ENCODE data around the gene GRIK4. TPM values are rescaled to one million over a fixed set of nuclear protein-coding genes. Genes with fewer than 3 reads are reported as not detected.

Gene GRIK4
- total RNA-seq, 1 donor from 2014 or later = not detected

DNA sequence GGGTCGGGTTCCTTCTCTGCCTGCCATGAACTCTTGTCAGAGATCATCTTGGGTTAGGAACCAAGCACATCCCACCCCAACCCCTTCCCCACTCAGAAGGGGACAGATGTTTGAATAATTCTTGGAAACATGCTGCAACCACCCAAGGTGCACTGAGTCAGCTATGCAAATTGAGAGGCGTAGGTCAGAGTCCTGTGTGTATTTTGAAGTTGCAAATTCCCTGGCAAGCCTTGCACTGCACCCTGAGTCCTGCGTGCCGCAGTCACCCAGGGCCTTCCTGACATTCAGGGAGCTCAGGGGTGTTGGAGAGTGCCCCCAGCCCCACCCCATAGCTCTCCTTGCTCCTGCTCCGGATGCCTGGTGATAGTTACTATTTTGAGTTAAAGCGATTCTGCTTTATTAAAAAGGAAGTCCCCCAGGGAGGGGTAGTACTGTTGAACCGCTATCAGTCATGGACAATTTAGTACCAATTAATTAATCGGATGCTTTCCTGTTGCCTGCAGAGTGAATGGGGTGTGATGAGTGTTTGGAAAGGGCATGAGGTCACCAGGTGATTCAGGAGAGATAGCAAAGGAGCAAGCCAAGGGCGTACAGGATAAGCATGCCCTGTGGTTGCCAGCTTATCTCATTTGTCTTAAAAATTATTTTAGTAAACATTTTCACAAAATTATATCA is 123.7 kb downstream of the GRIK4 start:
- no peaks in the 10 kb centered on the region for H3K36me3 Mint-ChIP-seq (ENCODE audit: insufficient read depth)
- H3K27ac Mint-ChIP-seq = no peak overlapping the region
- no peak overlapping the region for H3K4me3 Mint-ChIP-seq (ENCODE audit: low read depth)
- H3K9me3 Mint-ChIP-seq (ENCODE audit: low read depth) = no peaks in the 10 kb centered on the region
- DNase-seq (ENCODE audit: low spot score, unreplicated experiment) = no peak
- peaks cover 2% of the 10 kb centered on the region for H3K4me1 Mint-ChIP-seq (ENCODE audit: low read depth)
- peaks cover 42% of the 10 kb centered on the region for H3K27me3 Mint-ChIP-seq
- TF ChIP-seq, protein P1, sequence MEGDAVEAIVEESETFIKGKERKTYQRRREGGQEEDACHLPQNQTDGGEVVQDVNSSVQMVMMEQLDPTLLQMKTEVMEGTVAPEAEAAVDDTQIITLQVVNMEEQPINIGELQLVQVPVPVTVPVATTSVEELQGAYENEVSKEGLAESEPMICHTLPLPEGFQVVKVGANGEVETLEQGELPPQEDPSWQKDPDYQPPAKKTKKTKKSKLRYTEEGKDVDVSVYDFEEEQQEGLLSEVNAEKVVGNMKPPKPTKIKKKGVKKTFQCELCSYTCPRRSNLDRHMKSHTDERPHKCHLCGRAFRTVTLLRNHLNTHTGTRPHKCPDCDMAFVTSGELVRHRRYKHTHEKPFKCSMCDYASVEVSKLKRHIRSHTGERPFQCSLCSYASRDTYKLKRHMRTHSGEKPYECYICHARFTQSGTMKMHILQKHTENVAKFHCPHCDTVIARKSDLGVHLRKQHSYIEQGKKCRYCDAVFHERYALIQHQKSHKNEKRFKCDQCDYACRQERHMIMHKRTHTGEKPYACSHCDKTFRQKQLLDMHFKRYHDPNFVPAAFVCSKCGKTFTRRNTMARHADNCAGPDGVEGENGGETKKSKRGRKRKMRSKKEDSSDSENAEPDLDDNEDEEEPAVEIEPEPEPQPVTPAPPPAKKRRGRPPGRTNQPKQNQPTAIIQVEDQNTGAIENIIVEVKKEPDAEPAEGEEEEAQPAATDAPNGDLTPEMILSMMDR (IDR thresholded peaks at IDR 0.05; ENCODE audit: unreplicated experiment) = no peak

GRCh38 chr11:120637131-120637530 is 125.6 kb downstream of the GRIK4 start:
- no peak for DNase-seq (ENCODE audit: low spot score, unreplicated experiment)
- H3K4me1 Mint-ChIP-seq (ENCODE audit: low read depth) = peaks cover 1% of the 10 kb centered on the region
- peaks cover 36% of the 10 kb centered on the region for H3K27me3 Mint-ChIP-seq
- H3K4me3 Mint-ChIP-seq (ENCODE audit: low read depth) = no peak overlapping the region
- H3K27ac Mint-ChIP-seq = no peak overlapping the region
- no peaks in the 10 kb centered on the region for H3K36me3 Mint-ChIP-seq (ENCODE audit: insufficient read depth)
- H3K9me3 Mint-ChIP-seq (ENCODE audit: low read depth) = no peaks in the 10 kb centered on the region
- TF ChIP-seq, protein P1 (IDR thresholded peaks at IDR 0.05; ENCODE audit: unreplicated experiment) = no peak

DNA sequence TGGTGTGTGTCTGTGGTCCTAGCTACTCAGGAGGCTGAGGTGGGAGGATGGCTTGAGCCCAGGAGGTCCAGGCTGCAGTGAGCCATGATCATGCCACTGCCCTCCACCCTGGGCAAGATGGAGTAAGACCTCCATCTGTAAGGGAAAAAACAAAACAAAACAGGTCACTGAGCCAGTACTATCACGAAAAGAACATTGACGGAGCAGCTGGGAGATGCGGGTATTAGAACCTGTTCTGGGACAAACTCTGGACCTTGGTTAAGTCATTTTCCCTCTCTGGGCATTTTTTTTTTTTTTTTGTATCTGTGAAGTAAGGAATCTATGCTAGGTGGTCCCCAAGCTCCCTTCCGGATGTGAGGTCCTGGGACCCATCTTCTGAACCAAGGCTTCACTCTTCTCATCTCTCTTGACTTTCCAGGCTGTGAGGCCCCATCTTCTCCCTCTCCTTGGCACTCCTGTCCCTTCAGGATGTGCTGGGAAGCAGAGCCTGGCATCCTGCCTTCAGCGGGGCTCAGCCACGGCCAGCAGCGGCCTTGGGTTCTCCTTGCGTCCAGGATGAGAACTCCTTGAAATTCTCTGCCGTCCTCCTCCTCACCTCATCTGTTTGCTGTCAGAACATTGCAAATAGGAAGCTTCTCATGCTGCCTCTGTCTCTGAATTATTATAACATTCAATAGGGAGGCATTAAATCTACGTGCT is 130.8 kb downstream of the GRIK4 start:
- no peak overlapping the region for H3K27ac Mint-ChIP-seq
- H3K4me3 Mint-ChIP-seq (ENCODE audit: low read depth) = no peak overlapping the region
- H3K27me3 Mint-ChIP-seq = peaks cover 47% of the 10 kb centered on the region
- DNase-seq (ENCODE audit: low spot score, unreplicated experiment) = no peak
- peaks cover 1% of the 10 kb centered on the region for H3K4me1 Mint-ChIP-seq (ENCODE audit: low read depth)
- H3K36me3 Mint-ChIP-seq (ENCODE audit: insufficient read depth) = no peaks in the 10 kb centered on the region
- H3K9me3 Mint-ChIP-seq (ENCODE audit: low read depth) = no peaks in the 10 kb centered on the region
- TF ChIP-seq, protein P1 (IDR thresholded peaks at IDR 0.05; ENCODE audit: unreplicated experiment) = no peak

DNA sequence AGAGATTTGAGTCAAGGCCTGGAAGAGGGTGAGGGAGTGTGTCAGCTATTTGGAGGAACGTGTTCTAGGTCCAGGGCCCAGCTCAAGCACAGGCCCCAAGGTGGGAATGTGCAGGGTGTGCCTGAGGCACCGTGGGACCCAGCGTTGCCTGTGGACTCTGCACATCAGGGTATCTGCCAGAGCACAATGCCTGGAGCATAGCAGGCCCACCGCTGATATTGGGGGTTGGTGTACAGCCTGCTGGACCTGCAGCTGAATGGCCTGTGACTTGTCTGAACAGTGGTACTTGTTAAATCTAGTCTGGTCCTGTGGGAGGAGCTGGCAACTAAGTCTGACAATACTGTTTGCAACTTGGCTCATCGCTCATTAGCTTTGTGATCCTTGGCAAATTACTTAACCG is 131.7 kb downstream of the GRIK4 start:
- Mint-ChIP-seq H3K27me3 (peaks cover 50% of the 10 kb centered on the region), H3K4me1 (ENCODE audit: low read depth) (peaks cover 1% of the 10 kb centered on the region)

DNA sequence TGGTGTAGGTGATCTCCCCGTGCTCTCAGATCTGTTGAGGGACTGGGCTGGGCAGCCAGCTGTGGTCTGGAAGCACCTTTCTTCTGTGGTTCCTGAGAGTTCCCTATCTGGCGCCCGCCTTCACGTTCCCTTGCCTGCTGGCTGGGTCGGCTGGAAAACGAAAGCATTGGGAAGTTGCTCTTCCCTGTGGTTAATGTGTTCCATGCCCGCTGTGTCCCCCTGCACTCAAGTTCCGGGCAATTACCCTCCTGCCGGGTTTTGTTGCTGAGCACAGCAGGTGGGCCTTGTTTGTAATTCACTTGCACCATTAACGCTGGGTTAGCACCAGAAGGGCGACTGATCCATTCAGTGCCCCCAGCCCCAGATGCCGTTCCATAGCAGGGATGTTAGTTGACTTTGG is 134.1 kb downstream of the GRIK4 start:
- Mint-ChIP-seq H3K27ac (no peak overlapping the region), H3K4me1 (ENCODE audit: low read depth) (peaks cover 1% of the 10 kb centered on the region), H3K9me3 (ENCODE audit: low read depth) (no peaks in the 10 kb centered on the region), H3K27me3 (peaks cover 52% of the 10 kb centered on the region), H3K36me3 (ENCODE audit: insufficient read depth) (no peaks in the 10 kb centered on the region), H3K4me3 (ENCODE audit: low read depth) (no peak overlapping the region)
- no peak for DNase-seq (ENCODE audit: low spot score, unreplicated experiment)
- TF ChIP-seq, protein P1 (IDR thresholded peaks at IDR 0.05; ENCODE audit: unreplicated experiment) = no peak

More for the DNA sequence above, 131.7 kb downstream of the GRIK4 start:
- no peak overlapping the region for H3K27ac Mint-ChIP-seq
- no peaks in the 10 kb centered on the region for H3K36me3 Mint-ChIP-seq (ENCODE audit: insufficient read depth)
- TF ChIP-seq, protein P1 (IDR thresholded peaks at IDR 0.05; ENCODE audit: unreplicated experiment) = no peak
- no peak overlapping the region for H3K4me3 Mint-ChIP-seq (ENCODE audit: low read depth)
- H3K9me3 Mint-ChIP-seq (ENCODE audit: low read depth) = no peaks in the 10 kb centered on the region
- DNase-seq (ENCODE audit: low spot score, unreplicated experiment) = no peak
